T-helper 1 cell treated with Interleukin-12 subunit alpha and Interleukin-12 subunit beta and Interleukin-4 antibody, amounts not matched to agents 30 ng/mL and 1 ng/mL, for 36 hours (primary cell): ENCODE results near the gene POLR1G. TPM values are rescaled to one million over a fixed set of nuclear protein-coding genes. Genes with fewer than 3 reads are reported as not detected.

Experiments
- intact Hi-C: fragments of 100-400 bp; cut with micrococcal nuclease; formaldehyde crosslinking; loops from one replicate; pipeline ENCODE4 v1.15.1; 2024
- total RNA-seq: library from RNA; stranded (reverse); gene quantifications from 2 replicates; pipeline ENCODE4 v1.2.3, GENCODE V29; 2022

POLR1G gene
- 8.2 and 9.2 TPM in 2 replicates for total RNA-seq

GRCh38 chr19:45406226-45407090 is at the start of gene POLR1G:
Gene POLR1G, plus strand, starts transcription at chr19:45406644. Its CDS starts 53 bp downstream, at chr19:45406697.
- intact Hi-C loops = loop anchor here (1.0 to 5.0 kb wide), 11 partner anchors 17 to 480 kb away; partner anchors contain the start of genes ERCC1, ERCC2, IRF2BP1 and MARK4

- intact Hi-C loops = no loop called here
These were observed 49.5 kb upstream of the POLR1G start for GRCh38 chr19:45356760-45357444.

- intact Hi-C loops = no loop called here
These were observed 49.0 kb upstream of the POLR1G start for GRCh38 chr19:45357445-45357783.

GRCh38 chr19:45358213-45358792 is 48.1 kb upstream of the POLR1G start:
- intact Hi-C loops = no loop called here

- intact Hi-C loops = no loop called here
These were observed 44.8 kb upstream of the POLR1G start for GRCh38 chr19:45361608-45362007.

- intact Hi-C loops = no loop called here
These were observed 44.2 kb upstream of the POLR1G start for GRCh38 chr19:45362291-45362690.

GRCh38 chr19:45363861-45364459 is 42.5 kb upstream of the POLR1G start:
- intact Hi-C loops = no loop called here

GRCh38 chr19:45364696-45365095 is 41.7 kb upstream of the POLR1G start:
- intact Hi-C loops = no loop called here

- intact Hi-C loops = no loop called here
These were observed 38.3 kb upstream of the POLR1G start for GRCh38 chr19:45368127-45368526.

- intact Hi-C loops = no loop called here
These were observed 37.6 kb upstream of the POLR1G start for GRCh38 chr19:45368737-45369340.

GRCh38 chr19:45370410-45371204 is 35.8 kb upstream of the POLR1G start, which contains the start of gene ERCC2:
Gene ERCC2, minus strand, starts transcription at chr19:45370573. Its CDS starts 33 bp downstream, at chr19:45370540.
- intact Hi-C loops = loop anchor here (1.0 kb wide), 7 partner anchors 32 to 416 kb away; partner anchors contain the start of genes ERCC1 and POLR1G

- intact Hi-C loops = no loop called here
These were observed 30.3 kb upstream of the POLR1G start for GRCh38 chr19:45376045-45376724.

GRCh38 chr19:45380107-45380506 is 26.3 kb upstream of the POLR1G start:
- intact Hi-C loops = no loop called here

- intact Hi-C loops = no loop called here
These were observed 24.0 kb upstream of the POLR1G start for GRCh38 chr19:45382426-45382825.

GRCh38 chr19:45385392-45386221 is 20.8 kb upstream of the POLR1G start:
- intact Hi-C loops = no loop called here

GRCh38 chr19:45391346-45391745 is 15.1 kb upstream of the POLR1G start:
- intact Hi-C loops = no loop called here

- intact Hi-C loops = no loop called here
These were observed 14.4 kb upstream of the POLR1G start for GRCh38 chr19:45391871-45392665.
